Ishikawa (cell line): ENCODE measurements around the gene ILDR2.

ENCODE experiments used
- CEBPB ChIP-seq: IDR thresholded peaks from 2 replicates; pipeline ENCODE4 v1.6.1; 2012
- CREB1 ChIP-seq: IDR thresholded peaks from 2 replicates; pipeline ENCODE4 v1.6.1; 2012; ENCODE audit warnings: low read depth
- EGR1 ChIP-seq: IDR thresholded peaks from 2 replicates; pipeline ENCODE4 v1.6.1; 2012
- EP300 ChIP-seq: IDR thresholded peaks from 2 replicates; pipeline ENCODE4 v1.6.1; 2012; ENCODE audit warnings: borderline replicate concordance
- FOXM1 ChIP-seq: IDR thresholded peaks from 2 replicates; pipeline ENCODE4 v1.6.1; 2012; ENCODE audit warnings: low read depth, borderline replicate concordance
- NFIC ChIP-seq: IDR thresholded peaks from 2 replicates; pipeline ENCODE4 v1.6.1; 2012
- RAD21 ChIP-seq: IDR thresholded peaks from 2 replicates; pipeline ENCODE4 v1.6.1; 2012; ENCODE audit warnings: low read depth
- TAF1 ChIP-seq: IDR thresholded peaks from 2 replicates; pipeline ENCODE4 v1.6.1; 2012; ENCODE audit warnings: low read depth, mild to moderate bottlenecking
- TCF12 ChIP-seq: IDR thresholded peaks from 2 replicates; pipeline ENCODE4 v1.6.1; 2012; ENCODE audit warnings: low read depth
- TEAD4 ChIP-seq: IDR thresholded peaks from 2 replicates; pipeline ENCODE4 v1.6.1; 2012
- YY1 ChIP-seq: IDR thresholded peaks from 2 replicates; pipeline ENCODE4 v1.6.1; 2012; ENCODE audit warnings: low read depth
- ZBTB7A ChIP-seq: IDR thresholded peaks from 2 replicates; pipeline ENCODE4 v1.6.1; 2012; ENCODE audit warnings: low read depth
- TF ChIP-seq, protein P1 (sequence below): IDR thresholded peaks from 2 replicates; pipeline ENCODE4 v1.6.1; 2012; ENCODE audit warnings: low read depth, mild to moderate bottlenecking
- TF ChIP-seq, protein P2 (sequence below): IDR thresholded peaks from 2 replicates; pipeline ENCODE4 v1.6.1; 2012
- TF ChIP-seq, protein P3 (sequence below): IDR thresholded peaks from 2 replicates; pipeline ENCODE4 v1.6.1; 2012

ILDR2 gene

DNA sequence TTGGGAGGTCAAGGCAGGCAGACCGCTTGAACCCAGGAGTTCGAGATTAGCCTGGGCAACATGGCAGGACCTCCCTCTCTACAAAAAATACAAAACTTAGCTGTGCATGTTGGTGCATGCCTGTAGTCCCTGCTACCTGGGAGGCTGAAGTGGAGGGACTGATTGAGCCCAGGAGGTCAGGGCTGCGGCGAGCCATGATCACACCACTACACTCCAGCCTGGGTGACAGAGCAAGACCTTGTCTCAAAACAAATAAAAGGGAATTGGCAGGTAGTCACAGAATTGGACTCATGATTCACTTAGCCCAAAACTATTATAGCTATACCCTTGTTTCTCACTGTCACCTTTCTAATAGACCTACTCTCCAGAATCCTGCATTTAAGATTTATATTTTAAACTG, 104.8 kb downstream of the ILDR2 start:
- no peak for TF ChIP-seq RAD21
- TF ChIP-seq EP300, result no peak
- no peak for TF ChIP-seq TCF12
- no peak for TF ChIP-seq CREB1
- no peak for TF ChIP-seq TAF1
- TF ChIP-seq NFIC, result no peak
- TF ChIP-seq, protein P1, sequence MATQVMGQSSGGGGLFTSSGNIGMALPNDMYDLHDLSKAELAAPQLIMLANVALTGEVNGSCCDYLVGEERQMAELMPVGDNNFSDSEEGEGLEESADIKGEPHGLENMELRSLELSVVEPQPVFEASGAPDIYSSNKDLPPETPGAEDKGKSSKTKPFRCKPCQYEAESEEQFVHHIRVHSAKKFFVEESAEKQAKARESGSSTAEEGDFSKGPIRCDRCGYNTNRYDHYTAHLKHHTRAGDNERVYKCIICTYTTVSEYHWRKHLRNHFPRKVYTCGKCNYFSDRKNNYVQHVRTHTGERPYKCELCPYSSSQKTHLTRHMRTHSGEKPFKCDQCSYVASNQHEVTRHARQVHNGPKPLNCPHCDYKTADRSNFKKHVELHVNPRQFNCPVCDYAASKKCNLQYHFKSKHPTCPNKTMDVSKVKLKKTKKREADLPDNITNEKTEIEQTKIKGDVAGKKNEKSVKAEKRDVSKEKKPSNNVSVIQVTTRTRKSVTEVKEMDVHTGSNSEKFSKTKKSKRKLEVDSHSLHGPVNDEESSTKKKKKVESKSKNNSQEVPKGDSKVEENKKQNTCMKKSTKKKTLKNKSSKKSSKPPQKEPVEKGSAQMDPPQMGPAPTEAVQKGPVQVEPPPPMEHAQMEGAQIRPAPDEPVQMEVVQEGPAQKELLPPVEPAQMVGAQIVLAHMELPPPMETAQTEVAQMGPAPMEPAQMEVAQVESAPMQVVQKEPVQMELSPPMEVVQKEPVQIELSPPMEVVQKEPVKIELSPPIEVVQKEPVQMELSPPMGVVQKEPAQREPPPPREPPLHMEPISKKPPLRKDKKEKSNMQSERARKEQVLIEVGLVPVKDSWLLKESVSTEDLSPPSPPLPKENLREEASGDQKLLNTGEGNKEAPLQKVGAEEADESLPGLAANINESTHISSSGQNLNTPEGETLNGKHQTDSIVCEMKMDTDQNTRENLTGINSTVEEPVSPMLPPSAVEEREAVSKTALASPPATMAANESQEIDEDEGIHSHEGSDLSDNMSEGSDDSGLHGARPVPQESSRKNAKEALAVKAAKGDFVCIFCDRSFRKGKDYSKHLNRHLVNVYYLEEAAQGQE, result no peak
- no peak for TF ChIP-seq CEBPB
- TF ChIP-seq, protein P2, sequence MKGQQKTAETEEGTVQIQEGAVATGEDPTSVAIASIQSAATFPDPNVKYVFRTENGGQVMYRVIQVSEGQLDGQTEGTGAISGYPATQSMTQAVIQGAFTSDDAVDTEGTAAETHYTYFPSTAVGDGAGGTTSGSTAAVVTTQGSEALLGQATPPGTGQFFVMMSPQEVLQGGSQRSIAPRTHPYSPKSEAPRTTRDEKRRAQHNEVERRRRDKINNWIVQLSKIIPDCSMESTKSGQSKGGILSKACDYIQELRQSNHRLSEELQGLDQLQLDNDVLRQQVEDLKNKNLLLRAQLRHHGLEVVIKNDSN, result no peak
- TF ChIP-seq TEAD4, result no peak
- no peak for TF ChIP-seq YY1
- no peak for TF ChIP-seq EGR1
- TF ChIP-seq, protein P3, sequence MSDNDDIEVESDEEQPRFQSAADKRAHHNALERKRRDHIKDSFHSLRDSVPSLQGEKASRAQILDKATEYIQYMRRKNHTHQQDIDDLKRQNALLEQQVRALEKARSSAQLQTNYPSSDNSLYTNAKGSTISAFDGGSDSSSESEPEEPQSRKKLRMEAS, result no peak
- TF ChIP-seq FOXM1, result no peak
- TF ChIP-seq ZBTB7A, result no peak

DNA sequence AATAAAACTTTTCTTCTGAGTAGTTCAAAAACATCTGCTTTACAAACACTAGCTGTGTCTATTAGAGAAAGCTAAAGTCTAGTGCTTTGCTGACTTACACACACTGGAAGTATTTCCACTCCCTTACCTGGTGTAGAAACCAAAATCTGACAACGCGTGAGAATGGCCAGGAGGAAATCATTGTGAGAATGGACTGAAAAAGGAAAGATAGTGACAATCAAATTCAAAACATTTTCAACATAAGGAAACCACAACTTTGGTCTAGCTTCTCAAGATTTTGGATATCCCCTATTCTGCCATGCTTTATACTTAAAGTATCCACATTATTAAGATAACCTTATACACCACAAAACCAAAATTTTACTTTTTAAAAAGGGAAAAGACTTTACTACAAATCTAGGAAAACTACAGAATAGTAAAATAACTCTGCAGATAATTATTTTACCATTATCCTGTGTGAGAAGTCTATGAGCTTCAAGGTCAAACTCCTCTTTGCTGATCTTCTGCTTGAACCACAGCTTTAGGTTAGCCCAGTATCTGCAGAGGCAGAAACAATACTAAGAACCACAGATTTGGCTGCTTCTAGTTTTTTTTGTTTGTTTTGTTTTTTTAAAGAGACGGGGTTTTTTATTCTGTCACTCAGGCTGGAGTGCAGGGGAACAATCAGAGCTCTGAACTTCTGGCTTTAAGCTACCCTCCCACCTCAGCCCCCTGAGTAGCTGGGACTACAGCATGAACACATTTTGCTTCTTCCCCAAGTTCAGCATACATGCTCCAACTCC, 105.8 kb downstream of the ILDR2 start:
- TF ChIP-seq, protein P1, result no peak
- TF ChIP-seq CREB1 (no peak), EGR1 (no peak), YY1 (no peak)
- TF ChIP-seq, protein P3, result no peak

DNA sequence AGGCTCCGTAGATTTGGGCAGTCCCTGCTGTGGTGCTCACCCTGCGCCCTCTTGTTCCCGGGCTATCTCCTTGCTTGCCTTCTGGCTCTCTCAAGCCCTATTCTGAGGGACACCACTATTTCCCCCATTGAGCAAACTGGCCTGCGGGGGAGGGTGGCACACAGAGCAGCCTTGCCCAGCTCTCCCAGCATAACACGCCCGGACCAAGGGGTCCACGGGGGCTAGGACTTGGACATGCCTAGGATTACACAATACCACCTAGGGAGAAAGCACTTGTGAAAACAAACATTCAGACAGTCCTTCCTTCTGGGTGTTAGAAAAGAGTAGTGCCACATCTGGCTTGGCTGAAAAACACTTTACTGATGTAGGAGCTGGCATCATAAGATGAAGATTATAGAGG, 106.7 kb downstream of the ILDR2 start:
- TF ChIP-seq, protein P1, result no peak
- TF ChIP-seq TEAD4, result no peak
- TF ChIP-seq, protein P3, result no peak
- TF ChIP-seq RAD21, result no peak
- no peak for TF ChIP-seq FOXM1
- no peak for TF ChIP-seq TAF1
- no peak for TF ChIP-seq ZBTB7A
- no peak for TF ChIP-seq EP300
- no peak for TF ChIP-seq NFIC
- TF ChIP-seq, protein P2, result no peak
- TF ChIP-seq EGR1, result no peak
- TF ChIP-seq YY1, result no peak
- TF ChIP-seq CREB1, result no peak
- TF ChIP-seq CEBPB, result no peak

DNA sequence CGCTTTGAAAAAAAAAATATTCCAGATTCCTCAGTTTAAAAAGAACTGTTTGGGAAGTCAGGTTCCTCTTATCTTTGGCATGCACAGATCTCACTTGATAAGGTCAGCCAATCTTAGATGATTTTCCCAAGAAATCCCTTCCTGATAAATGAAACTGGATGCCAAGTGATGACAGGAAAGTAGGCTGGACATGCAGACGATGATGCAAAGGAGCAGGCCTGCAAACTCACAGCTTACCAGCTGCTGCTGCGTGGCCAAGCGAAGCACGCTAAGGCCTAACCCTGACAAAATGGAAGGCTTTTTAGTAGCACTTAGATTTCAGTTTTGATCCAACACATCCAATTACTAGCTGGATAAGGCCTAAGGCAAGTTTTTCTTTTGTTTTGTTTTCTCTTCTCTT, 109.4 kb downstream of the ILDR2 start:
- TF ChIP-seq CREB1 (no peak), RAD21 (no peak), YY1 (no peak), TEAD4 (no peak), CEBPB (no peak), FOXM1 (no peak), EGR1 (no peak), TCF12 (no peak), NFIC (no peak), ZBTB7A (no peak), EP300 (no peak)
- TF ChIP-seq, protein P1, result no peak
- TF ChIP-seq, protein P2, result no peak
